Hepatocyte (in vitro differentiated cells): ENCODE data around the gene CFAP99. TPM values are rescaled to one million over a fixed set of nuclear protein-coding genes. Genes with fewer than 3 reads are reported as not detected.

Experiments
- DNase-seq: peaks from one replicate; pipeline ENCODE4 v3.0.0-alpha.2; 2016; ENCODE audit warnings: low spot score
- H2AFZ ChIP-seq: fragments of 200-600 bp; sonication (generic); 2 replicates; pipeline ENCODE4 v1.6.0; 2016; ENCODE audit warnings: antibody characterized with exemption, mild to moderate bottlenecking
- H3K27ac ChIP-seq: fragments of 200-600 bp; sonication (generic); 2 replicates; pipeline ENCODE4 v1.5.1; 2016; ENCODE audit warnings: mild to moderate bottlenecking
- H3K27me3 ChIP-seq: fragments of 200-600 bp; sonication (generic); 2 replicates; pipeline ENCODE4 v1.6.1; 2016
- H3K36me3 ChIP-seq: fragments of 200-600 bp; sonication (generic); replicated peaks from 2 replicates; pipeline ENCODE4 v1.5.1; 2016; ENCODE audit warnings: low read depth; ENCODE audit not compliant: insufficient read depth
- H3K4me1 ChIP-seq: fragments of 200-600 bp; sonication (generic); 2 replicates; pipeline ENCODE4 v1.5.1; 2016; ENCODE audit warnings: mild to moderate bottlenecking, moderate library complexity; ENCODE audit not compliant: insufficient read depth
- H3K4me2 ChIP-seq: fragments of 200-600 bp; sonication (generic); 2 replicates; pipeline ENCODE4 v1.6.0; 2016
- H3K4me3 ChIP-seq: fragments of 200-600 bp; sonication (generic); 2 replicates; pipeline ENCODE4 v1.5.1; 2016; ENCODE audit warnings: mild to moderate bottlenecking
- H3K79me2 ChIP-seq: fragments of 200-600 bp; sonication (generic); 2 replicates; pipeline ENCODE4 v1.6.0; 2017; ENCODE audit warnings: mild to moderate bottlenecking
- H3K9me2 ChIP-seq: fragments of 200-600 bp; sonication (generic); replicated peaks from 2 replicates; pipeline ENCODE4 v1.6.0; 2017; ENCODE audit warnings: mild to moderate bottlenecking; ENCODE audit not compliant: insufficient read depth
- H3K9me3 ChIP-seq: fragments of 200-600 bp; sonication (generic); 2 replicates; pipeline ENCODE4 v1.5.1; 2016; ENCODE audit warnings: low read depth, mild to moderate bottlenecking
- H4K20me1 ChIP-seq: fragments of 200-600 bp; sonication (generic); 2 replicates; pipeline ENCODE4 v1.6.0; 2016; ENCODE audit warnings: mild to moderate bottlenecking; ENCODE audit not compliant: insufficient read depth, poor library complexity, severe bottlenecking
- EZH2 ChIP-seq: fragments of 200-600 bp; sonication (generic); IDR thresholded peaks from 2 replicates; pipeline ENCODE4 v1.6.1; 2016; ENCODE audit warnings: antibody characterized with exemption, mild to moderate bottlenecking, borderline replicate concordance
- EZH2phosphoT487 ChIP-seq: fragments of 200-600 bp; sonication (generic); IDR thresholded peaks from one replicate; pipeline ENCODE4 v1.6.1; 2018; ENCODE audit warnings: antibody characterized with exemption, mild to moderate bottlenecking, low read depth, moderate library complexity; ENCODE audit not compliant: unreplicated experiment, severe bottlenecking
- WGBS: methylation state at CpG from one replicate; pipeline ENCODE4 v1.1.6; 2016; ENCODE audit warnings: low lambda C conversion rate; ENCODE audit errors: missing lambda C conversion rate; 5-methylcytosine and 5-hydroxymethylcytosine counted together
- polyA plus RNA-seq: library from polyadenylated mRNA; unstranded; fragments of >200 nt; fragmentation: Nextera tagmentation; extraction: Ambion mirVana; gene quantifications from 2 replicates; pipeline ENCODE4 v1.2.1, GENCODE V29; 2016
- total RNA-seq: library from RNA; depleted of rRNA; stranded (reverse); fragments of >200 nt; gene quantifications from 2 replicates; pipeline ENCODE4 v1.2.3, GENCODE V29; 2014
- TF ChIP-seq, protein P1 (sequence below): fragments of 200-600 bp; sonication (generic); IDR thresholded peaks from 2 replicates; pipeline ENCODE4 v1.5.1; 2016; ENCODE audit warnings: antibody characterized with exemption, mild to moderate bottlenecking; ENCODE audit not compliant: poor library complexity

Gene CFAP99
- total and polyA plus RNA-seq, 2 experiments from 2014 or later, result not detected

DNA sequence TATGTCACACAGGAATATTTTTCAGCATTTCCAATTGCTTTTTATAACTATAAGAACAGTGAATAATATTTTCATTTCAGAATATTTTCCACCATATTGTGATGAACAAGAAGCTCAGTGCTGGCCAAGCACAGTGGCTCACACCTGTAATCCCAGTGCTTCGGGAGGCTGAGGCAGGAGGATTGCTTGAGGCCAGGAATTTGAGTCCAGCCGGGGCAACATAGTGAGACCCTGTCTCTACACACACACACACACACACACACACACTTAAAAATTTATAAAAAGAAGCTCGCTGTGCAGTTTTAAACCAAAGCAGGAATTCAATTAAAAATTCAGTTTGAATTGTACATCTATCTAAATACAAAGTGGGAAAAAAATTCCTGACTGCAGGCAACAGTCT is 3.5 kb upstream of the CFAP99 start:
- Histone ChIP-seq H3K9me2 (no peaks in the 10 kb centered on the region), H3K4me2 (no peak overlapping the region), H3K4me3 (no peak overlapping the region), H3K9me3 (no peaks in the 10 kb centered on the region), H3K36me3 (no peaks in the 10 kb centered on the region), H3K27ac (no peak overlapping the region), H3K4me1 (peaks cover 35% of the 10 kb centered on the region), H4K20me1 (no peaks in the 10 kb centered on the region), H3K27me3 (peaks cover 48% of the 10 kb centered on the region), H3K79me2 (no peaks in the 10 kb centered on the region), H2AFZ (no peak overlapping the region)
- TF ChIP-seq, protein P1, sequence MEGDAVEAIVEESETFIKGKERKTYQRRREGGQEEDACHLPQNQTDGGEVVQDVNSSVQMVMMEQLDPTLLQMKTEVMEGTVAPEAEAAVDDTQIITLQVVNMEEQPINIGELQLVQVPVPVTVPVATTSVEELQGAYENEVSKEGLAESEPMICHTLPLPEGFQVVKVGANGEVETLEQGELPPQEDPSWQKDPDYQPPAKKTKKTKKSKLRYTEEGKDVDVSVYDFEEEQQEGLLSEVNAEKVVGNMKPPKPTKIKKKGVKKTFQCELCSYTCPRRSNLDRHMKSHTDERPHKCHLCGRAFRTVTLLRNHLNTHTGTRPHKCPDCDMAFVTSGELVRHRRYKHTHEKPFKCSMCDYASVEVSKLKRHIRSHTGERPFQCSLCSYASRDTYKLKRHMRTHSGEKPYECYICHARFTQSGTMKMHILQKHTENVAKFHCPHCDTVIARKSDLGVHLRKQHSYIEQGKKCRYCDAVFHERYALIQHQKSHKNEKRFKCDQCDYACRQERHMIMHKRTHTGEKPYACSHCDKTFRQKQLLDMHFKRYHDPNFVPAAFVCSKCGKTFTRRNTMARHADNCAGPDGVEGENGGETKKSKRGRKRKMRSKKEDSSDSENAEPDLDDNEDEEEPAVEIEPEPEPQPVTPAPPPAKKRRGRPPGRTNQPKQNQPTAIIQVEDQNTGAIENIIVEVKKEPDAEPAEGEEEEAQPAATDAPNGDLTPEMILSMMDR, result no peak
- TF ChIP-seq EZH2 (no peak), EZH2phosphoT487 (no peak)
- 95% methylated on average over 3 of the region's 3 CpGs for WGBS
- DNase-seq, result no peak

DNA sequence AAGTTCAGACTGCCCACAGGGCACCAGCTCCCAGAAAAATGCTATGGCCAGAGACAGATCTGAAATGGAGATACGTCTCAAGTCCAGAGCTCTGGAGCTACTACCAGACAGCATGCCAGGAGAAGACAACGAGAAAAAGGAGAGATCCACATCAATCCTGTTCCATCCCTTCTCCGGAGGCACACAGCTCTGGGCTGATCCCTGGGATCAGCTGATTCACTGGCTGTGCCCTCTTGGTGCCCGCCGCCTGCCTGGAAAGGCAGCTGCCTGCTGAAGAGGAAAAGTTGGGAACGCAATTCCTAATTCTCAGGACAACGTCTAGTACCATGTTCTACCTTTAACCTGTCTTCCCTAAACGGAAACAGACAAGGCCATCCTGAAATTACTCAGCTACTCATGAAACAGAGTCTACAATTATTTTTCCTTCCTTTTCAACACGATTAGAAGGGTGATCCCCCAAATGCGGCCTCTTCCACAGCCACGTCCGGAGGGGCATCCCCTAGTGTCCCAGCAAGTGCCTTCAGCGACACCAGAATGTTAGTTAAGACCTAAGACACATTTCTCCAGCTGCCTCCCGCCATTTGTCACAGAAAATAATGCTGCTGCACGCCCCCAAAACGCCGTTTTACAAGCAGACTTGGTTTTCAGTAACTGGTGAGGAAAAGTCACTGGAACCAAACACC is 2.7 kb upstream of the CFAP99 start:
- H2AFZ ChIP-seq, result no peak overlapping the region
- H3K4me2 ChIP-seq, result peak overlapping the region; percentile 93
- TF ChIP-seq EZH2 (no peak), EZH2phosphoT487 (no peak)
- TF ChIP-seq, protein P1, result no peak
- peaks cover 56% of the 10 kb centered on the region for H3K27me3 ChIP-seq
- peaks cover 35% of the 10 kb centered on the region for H3K4me1 ChIP-seq
- no peak overlapping the region for H3K4me3 ChIP-seq
- no peaks in the 10 kb centered on the region for H3K36me3 ChIP-seq
- no peaks in the 10 kb centered on the region for H3K9me2 ChIP-seq
- no peaks in the 10 kb centered on the region for H4K20me1 ChIP-seq
- WGBS, result 58% methylated on average over 17 of the region's 17 CpGs
- H3K79me2 ChIP-seq, result no peaks in the 10 kb centered on the region
- H3K9me3 ChIP-seq, result no peaks in the 10 kb centered on the region
- DNase-seq, result no peak
- H3K27ac ChIP-seq, result no peak overlapping the region

DNA sequence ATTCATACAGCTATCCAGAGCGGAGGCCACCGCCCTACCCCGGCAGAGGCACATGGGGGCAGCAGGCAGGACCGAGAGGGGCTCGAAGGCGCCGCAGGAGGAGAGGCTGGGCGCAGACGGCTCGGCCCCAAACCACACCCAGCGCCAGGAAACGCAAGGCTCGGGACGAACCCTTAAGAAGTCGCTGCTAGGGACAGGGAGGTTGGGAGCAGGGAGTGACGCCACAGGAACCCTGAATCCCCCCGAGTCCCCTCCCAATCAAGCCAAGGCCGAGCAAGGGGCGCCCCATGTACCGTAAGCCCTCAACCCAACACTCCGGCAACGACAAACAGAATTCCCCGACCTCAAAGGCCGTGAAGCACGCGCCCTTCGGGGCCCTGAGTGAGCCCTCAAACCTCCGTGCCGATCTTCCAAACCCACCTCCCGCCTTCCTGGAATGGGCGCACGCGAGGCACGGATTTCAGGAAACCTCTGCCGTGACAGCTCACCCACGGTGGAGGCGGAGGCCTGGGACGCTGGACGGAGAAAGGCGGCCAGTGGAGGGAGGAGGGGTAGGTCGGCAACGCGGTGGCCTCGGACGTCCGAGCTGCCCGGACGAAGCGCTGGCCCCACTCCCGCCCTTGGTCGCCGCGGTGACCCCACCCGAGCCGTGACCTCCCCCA is 2.1 kb upstream of the CFAP99 start:
- no peak overlapping the region for H2AFZ ChIP-seq
- H3K9me2 ChIP-seq, result no peaks in the 10 kb centered on the region
- no peak for DNase-seq
- H3K27me3 ChIP-seq, result peaks cover 62% of the 10 kb centered on the region
- H3K4me1 ChIP-seq, result peaks cover 35% of the 10 kb centered on the region
- H3K36me3 ChIP-seq, result no peaks in the 10 kb centered on the region
- H3K4me3 ChIP-seq, result no peak overlapping the region
- 3% methylated on average over 52 of the region's 55 CpGs for WGBS
- H3K27ac ChIP-seq, result no peak overlapping the region
- TF ChIP-seq EZH2phosphoT487 (no peak), EZH2 (peak; percentile 75)
- TF ChIP-seq, protein P1, result no peak
- H3K79me2 ChIP-seq, result no peaks in the 10 kb centered on the region
- no peaks in the 10 kb centered on the region for H3K9me3 ChIP-seq
- H3K4me2 ChIP-seq, result peak overlapping the region; percentile 93
- H4K20me1 ChIP-seq, result no peaks in the 10 kb centered on the region
